ENCODE data around the gene RBM3. TPM values are rescaled to one million over a fixed set of nuclear protein-coding genes. Genes with fewer than 3 reads are reported as not detected.

The RBM3 gene
- total and polyA plus RNA-seq, 2 of the 8 experiments (the other 6 are each of a cell fraction or from before 2014, with no cell fraction given) = 99.6 to 164 TPM

DNA sequence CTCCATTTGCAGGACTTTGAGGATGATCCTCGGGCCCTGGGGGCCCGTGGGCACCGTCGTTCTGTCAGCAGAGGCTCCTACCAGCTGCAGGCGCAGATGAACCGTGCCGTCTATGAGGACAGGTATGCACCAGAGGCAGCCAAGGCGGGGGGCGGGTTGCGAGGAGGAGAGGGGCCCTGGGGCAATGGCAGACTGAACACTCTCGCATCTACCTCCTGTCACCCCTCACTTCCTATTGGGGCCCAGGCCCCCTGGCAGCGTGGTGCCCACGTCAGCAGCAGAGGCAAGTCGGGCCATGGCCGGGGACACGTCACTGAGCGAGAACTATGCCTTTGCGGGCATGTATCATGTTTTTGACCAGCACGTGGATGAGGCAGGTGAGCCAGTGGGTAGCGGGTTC lies 25.1 kb downstream of the RBM3 start:
- POLR2A ChIA-PET (ENCODE audit: partially characterized antibody) = interaction anchor here (1.0 kb wide), 1 partner anchor 25 kb away, joined by 4 read pairs; the partner anchor contains the start of gene RBM3
- Histone ChIP-seq H3K23me2 (ENCODE audit: low read depth, low read length) (peaks cover 2% of the 10 kb centered on the region; the same call in 1 of the 2 replicates), H3K4me1 (replicated peaks in 1 of 4; ENCODE audit: control insufficient read depth in 3 of 4, insufficient read depth in 4 of 4, low read length in 3 of 4) (peaks cover 0 to 3% (median 1%) of the 10 kb centered on the region in 4 experiments; a peak in 2 of 7 replicates), H2AK5ac (ENCODE audit: low read depth, low read length) (no peak overlapping the region), H3K14ac (ENCODE audit: insufficient read length) (no peak overlapping the region), H3K9ac (replicated peaks in 1 of 4; ENCODE audit: extremely low read depth in 1 of 4, low read depth in 3 of 4, low read length in 3 of 4) (no peak overlapping the region), H3K18ac (ENCODE audit: extremely low read depth, low read length) (no peak overlapping the region), H3K36me3 (ENCODE audit: control insufficient read depth in 2 of 4, insufficient read depth in 4 of 4, low read length in 3 of 4) (peaks cover 0 to 15% (median 3%) of the 10 kb centered on the region in 4 experiments; a peak in 4 of 8 replicates), H3K56ac (replicated peaks; ENCODE audit: insufficient read length, low read depth, low read length) (no peak overlapping the region), H2BK15ac (ENCODE audit: low read length) (no peak overlapping the region), H2AFZ (ENCODE audit: low read length) (no peak overlapping the region), H3K9me3 (ENCODE audit: insufficient read depth in 2 of 2, low read depth in 1 of 2, low read length in 1 of 2) (no peaks in the 10 kb centered on the region), H2BK5ac (ENCODE audit: low read depth, low read length) (no peak overlapping the region), H3K4me2 (ENCODE audit: insufficient read depth in 1 of 2, low read depth in 2 of 2, low read length in 2 of 2) (no peak overlapping the region), H2BK20ac (ENCODE audit: low read length) (no peak overlapping the region), H4K20me1 (replicated peaks in 1 of 2; ENCODE audit: control insufficient read depth in 1 of 2, insufficient read depth in 2 of 2, low read length in 2 of 2) (no peaks in the 10 kb centered on the region), H2BK120ac (replicated peaks; ENCODE audit: low read depth, low read length) (no peak overlapping the region), H3K27me3 (replicated peaks in 1 of 4; ENCODE audit: control insufficient read depth in 3 of 4, extremely low read depth in 1 of 4, insufficient read depth in 3 of 4, low read length in 3 of 4) (no peaks in the 10 kb centered on the region), H3K4me3 (ENCODE audit: extremely low read depth in 1 of 4, insufficient read depth in 2 of 4, low read depth in 3 of 4, low read length in 4 of 4) (no peak overlapping the region), H4K5ac (ENCODE audit: insufficient read length, low read depth, low read length) (no peak overlapping the region), H3K79me1 (ENCODE audit: low read depth, low read length) (no peaks in the 10 kb centered on the region), H4K91ac (replicated peaks; ENCODE audit: insufficient read length, low read length) (no peak overlapping the region), H3K27ac (ENCODE audit: low read depth, low read length) (no peak overlapping the region), H4K8ac (ENCODE audit: extremely low read depth, insufficient read depth, low read length) (no peak overlapping the region), H3K23ac (ENCODE audit: insufficient read length) (no peak overlapping the region), H2BK12ac (ENCODE audit: low read depth, low read length) (no peak overlapping the region), H3K79me2 (ENCODE audit: control insufficient read depth in 1 of 2, insufficient read depth in 2 of 2, low read length in 2 of 2) (no peaks in the 10 kb centered on the region), H3K4ac (replicated peaks; ENCODE audit: insufficient read length, low read depth, low read length) (no peak overlapping the region)
- FAIRE-seq (no peak), DNase-seq (ENCODE audit: low read depth in 1 of 2, low spot score in 2 of 2) (no peak)
- CTCF ChIA-PET (ENCODE audit: partially characterized antibody) = no interaction called here
- 93% methylated on average over 18 of the region's 20 CpGs; no CpG with 5 or more reads in 1 of the 2 experiments for WGBS, 2 experiments (ENCODE audit: extremely low coverage in 1 of 2, insufficient coverage in 1 of 2, insufficient read length in 1 of 2, insufficient replicate concordance in 2 of 2, low coverage in 1 of 2, low lambda C conversion rate in 2 of 2, missing lambda C conversion rate in 1 of 2)
- TF ChIP-seq SP2 (IDR thresholded peaks at IDR 0.05; ENCODE audit: low read length) (no peak), KDM5A (IDR thresholded peaks at IDR 0.05; ENCODE audit: low read length) (no peak), RXRA (IDR thresholded peaks at IDR 0.05; ENCODE audit: insufficient read depth, low read depth, low read length) (no peak), SP1 (IDR thresholded peaks at IDR 0.05; ENCODE audit: low read depth, low read length) (no peak), POU5F1 (IDR thresholded peaks at IDR 0.05; ENCODE audit: low read depth, low read length) (no peak), SAP30 (IDR thresholded peaks at IDR 0.05; ENCODE audit: insufficient read depth, insufficient replicate concordance, low read length) (no peak), YY1 (IDR thresholded peaks at IDR 0.05; ENCODE audit: low read depth, low read length) (no peak), E2F6 (IDR thresholded peaks at IDR 0.05) (no peak), HDAC6 (IDR thresholded peaks at IDR 0.05; ENCODE audit: low read depth, low read length) (no peak), HDAC2 (IDR thresholded peaks at IDR 0.05; ENCODE audit: borderline replicate concordance in 1 of 2, low read depth in 2 of 2, low read length in 2 of 2) (no peak)
- TF ChIP-seq, protein P1, sequence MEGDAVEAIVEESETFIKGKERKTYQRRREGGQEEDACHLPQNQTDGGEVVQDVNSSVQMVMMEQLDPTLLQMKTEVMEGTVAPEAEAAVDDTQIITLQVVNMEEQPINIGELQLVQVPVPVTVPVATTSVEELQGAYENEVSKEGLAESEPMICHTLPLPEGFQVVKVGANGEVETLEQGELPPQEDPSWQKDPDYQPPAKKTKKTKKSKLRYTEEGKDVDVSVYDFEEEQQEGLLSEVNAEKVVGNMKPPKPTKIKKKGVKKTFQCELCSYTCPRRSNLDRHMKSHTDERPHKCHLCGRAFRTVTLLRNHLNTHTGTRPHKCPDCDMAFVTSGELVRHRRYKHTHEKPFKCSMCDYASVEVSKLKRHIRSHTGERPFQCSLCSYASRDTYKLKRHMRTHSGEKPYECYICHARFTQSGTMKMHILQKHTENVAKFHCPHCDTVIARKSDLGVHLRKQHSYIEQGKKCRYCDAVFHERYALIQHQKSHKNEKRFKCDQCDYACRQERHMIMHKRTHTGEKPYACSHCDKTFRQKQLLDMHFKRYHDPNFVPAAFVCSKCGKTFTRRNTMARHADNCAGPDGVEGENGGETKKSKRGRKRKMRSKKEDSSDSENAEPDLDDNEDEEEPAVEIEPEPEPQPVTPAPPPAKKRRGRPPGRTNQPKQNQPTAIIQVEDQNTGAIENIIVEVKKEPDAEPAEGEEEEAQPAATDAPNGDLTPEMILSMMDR (IDR thresholded peaks at IDR 0.05; ENCODE audit: control extremely low read depth in 1 of 3, insufficient read depth in 1 of 3, low read depth in 1 of 3, low read length in 3 of 3) = no peak
